GM12878 (cell line): ENCODE results near the gene MICAL3. TPM values are rescaled to one million over a fixed set of nuclear protein-coding genes. Genes with fewer than 3 reads are reported as not detected.

ENCODE experiments used
- ATAC-seq: fragments of 200-7000 bp; cut with Tn5 transposase; 3 replicates; pipeline ENCODE4 v1.9.1; 2020; ENCODE audit warnings: mild to moderate bottlenecking, moderate library complexity
- BruUV-seq: library from RNA; stranded (reverse); fragments of 400-500 nt; replicated peaks from 2 replicates; lab custom pipeline; 2021; lab: Mats Ljungman, UMichigan
- CTCF ChIA-PET: fragments of 300-600 bp; sonication (Branson Sonifier 250); formaldehyde crosslinking; extraction: SDS; loops from one replicate; lab custom pipeline; 2021; ENCODE audit warnings: inconsistent platforms; lab: Yijun Ruan, JAX
- POLR2A ChIA-PET: fragments of 350-600 bp; formaldehyde crosslinking; extraction: SDS; loops from one replicate; lab custom pipeline; 2021; ENCODE audit warnings: inconsistent platforms; lab: Charles Lee
- RAD21 ChIA-PET: fragments of 300-600 bp; sonication (Branson Sonifier 250); formaldehyde crosslinking; loops from one replicate; lab custom pipeline; 2023; ENCODE audit warnings: antibody characterized with exemption; ENCODE audit not compliant: unreplicated experiment; lab: Charles Lee
- SMC1A ChIA-PET: fragments of 300-600 bp; sonication (Branson Sonifier 250); formaldehyde crosslinking; loops from one replicate; lab custom pipeline; 2023; ENCODE audit not compliant: unreplicated experiment, uncharacterized antibody; lab: Charles Lee
- DNase-seq: peaks from one replicate; pipeline ENCODE4 v3.0.0-alpha.2; 2011; ENCODE audit warnings: low read depth, low spot score
- FAIRE-seq: peaks from 3 replicates; lab custom pipeline; 2011; peaks lifted over from hg19 to GRCh38; lab: Jason Lieb, UNC
- H2AFZ ChIP-seq: 2 replicates; pipeline ENCODE4 v1.6.0; 2011; ENCODE audit warnings: low read depth, low read length, control low read depth; ENCODE audit not compliant: control insufficient read depth
- H3K27ac ChIP-seq: 2 replicates; pipeline ENCODE4 v1.5.1; 2011; ENCODE audit warnings: control low read depth; ENCODE audit not compliant: control insufficient read depth, insufficient read depth
- H3K27me3 ChIP-seq, 2 experiments: replicated peaks in 1 of 2; 2 replicates each; pipeline versions ENCODE4 v1.6.0 to v1.6.1; 2011; ENCODE audit warnings: low read length in 1 of 2; ENCODE audit not compliant: control insufficient read depth in 2 of 2, insufficient read depth in 2 of 2
- H3K36me3 ChIP-seq, 2 experiments: 2 replicates each; pipeline ENCODE4 v1.5.1; 2011; ENCODE audit warnings: low read length in 1 of 2; ENCODE audit not compliant: control insufficient read depth in 2 of 2, insufficient read depth in 2 of 2
- H3K4me1 ChIP-seq: 2 replicates; pipeline ENCODE4 v1.6.1; 2011; ENCODE audit warnings: mild to moderate bottlenecking, low read length, moderate library complexity, mixed read lengths; ENCODE audit not compliant: control insufficient read depth, insufficient read depth
- H3K4me2 ChIP-seq: 2 replicates; pipeline ENCODE4 v1.6.0; 2011; ENCODE audit warnings: control low read depth; ENCODE audit not compliant: control insufficient read depth, insufficient read depth
- H3K4me3 ChIP-seq: fragments of 200-600 bp; sonication (generic); 2 replicates; pipeline ENCODE4 v1.5.1; 2016
- H3K79me2 ChIP-seq: 2 replicates; pipeline ENCODE4 v1.6.0; 2011; ENCODE audit warnings: low read length; ENCODE audit not compliant: control insufficient read depth, insufficient read depth
- H3K9ac ChIP-seq: 2 replicates; pipeline ENCODE4 v1.8.0; 2011; ENCODE audit warnings: low read length, control low read depth, mixed read lengths; ENCODE audit not compliant: control insufficient read depth, insufficient read depth
- H3K9me3 ChIP-seq: replicated peaks from 3 replicates; pipeline ENCODE4 v1.5.1; 2011; ENCODE audit warnings: mild to moderate bottlenecking, low read length; ENCODE audit not compliant: control insufficient read depth, insufficient read depth
- H4K20me1 ChIP-seq: 2 replicates; pipeline ENCODE4 v1.6.0; 2011; ENCODE audit not compliant: control insufficient read depth, insufficient read depth
- ASH2L ChIP-seq: fragments of 300-600, 200-600 bp; sonication (generic); IDR thresholded peaks from 2 replicates; pipeline ENCODE4 v1.6.1; 2017; ENCODE audit warnings: low read depth, mild to moderate bottlenecking, borderline replicate concordance
- HDGF ChIP-seq: fragments of 450-650 bp; IDR thresholded peaks from 2 replicates; pipeline ENCODE4 v1.6.1; 2016; ENCODE audit warnings: antibody characterized with exemption
- IKZF2 ChIP-seq, 2 experiments: fragments of 450-650 bp; IDR thresholded peaks; 2 replicates each; pipeline ENCODE4 v1.6.1; 2017; ENCODE audit warnings: mild to moderate bottlenecking in 2 of 2, moderate library complexity in 2 of 2
- NFYB ChIP-seq: IDR thresholded peaks from 2 replicates; pipeline ENCODE4 v1.6.1; 2011; ENCODE audit warnings: low read depth, mild to moderate bottlenecking, low read length, improper control_type of control experiment, moderate library complexity; ENCODE audit not compliant: insufficient read depth
- REST ChIP-seq: IDR thresholded peaks from 2 replicates; pipeline ENCODE4 v1.6.1; 2012; ENCODE audit warnings: mild to moderate bottlenecking, low read depth, low read length
- SIX5 ChIP-seq: IDR thresholded peaks from 2 replicates; pipeline ENCODE4 v1.6.1; 2011; ENCODE audit warnings: mild to moderate bottlenecking, low read depth, low read length, moderate library complexity; ENCODE audit not compliant: severe bottlenecking
- STAT1 ChIP-seq: fragments of 450-650 bp; conservative IDR thresholded peaks from 2 replicates; pipeline ENCODE4 v1.6.1; 2014; ENCODE audit warnings: antibody characterized with exemption, mild to moderate bottlenecking
- STAT3 ChIP-seq: IDR thresholded peaks from 2 replicates; pipeline ENCODE4 v1.6.1; 2011; ENCODE audit warnings: low read depth, low read length, improper control_type of control experiment
- ZNF24 ChIP-seq: fragments of 450-650 bp; IDR thresholded peaks from 2 replicates; pipeline ENCODE4 v1.6.1; 2017; ENCODE audit warnings: antibody characterized with exemption, mild to moderate bottlenecking
- ZNF622 ChIP-seq: fragments of 450-650 bp; IDR thresholded peaks from 2 replicates; pipeline ENCODE4 v1.6.1; 2017; ENCODE audit warnings: mild to moderate bottlenecking, inconsistent platforms
- WGBS: methylation state at CpG from one replicate; pipeline ENCODE4 v1.1.6; 2016; ENCODE audit warnings: low lambda C conversion rate; ENCODE audit not compliant: insufficient replicate concordance, insufficient coverage; ENCODE audit errors: missing lambda C conversion rate; 5-methylcytosine and 5-hydroxymethylcytosine counted together
- in situ Hi-C: fragments of 300-500 bp; cut with MboI; formaldehyde crosslinking; loops from 9 replicates; pipeline ENCODE4 v1.14.3; 2018; ENCODE audit warnings: mixed read lengths
- intact Hi-C: fragments of 100-400 bp; cut with micrococcal nuclease; formaldehyde crosslinking; loops from one replicate; pipeline ENCODE4 v1.14.2; 2022; ENCODE audit not compliant: unreplicated experiment
- polyA plus RNA-seq, 11 experiments: library from polyadenylated mRNA; depleted of rRNA in 4 of 11; unstranded in 6 of 11; stranded (reverse) in 5 of 11; fragments of >200 nt; fragmentation: Nextera tagmentation in 4 of 11; fragmentation: Illumina TruSeq in 1 of 11; extraction: Ambion mirVana in 4 of 11; extraction: Trizol in 1 of 11; gene quantifications; 1 replicate in 1 of 11; 2 replicates in 10 of 11; pipeline versions ENCODE4 v1.2.1 to v1.2.3, GENCODE V29; 2011 to 2016; ENCODE audit warnings: inconsistent platforms in 2 of 11, missing spikeins in 2 of 11, low read depth in 1 of 11
- total RNA-seq, 4 experiments: library from RNA; depleted of rRNA in 3 of 4; stranded (reverse); fragments of >200 nt in 3 of 4; fragmentation: Illumina TruSeq in 1 of 4; extraction: Trizol in 1 of 4; gene quantifications; 2 replicates each; pipeline versions ENCODE4 v1.2.1 to v1.2.3, GENCODE V29; 2013 to 2021

MICAL3 gene
- total and polyA plus RNA-seq, 10 of the 15 experiments (the other 5 are each of a cell fraction or from before 2014, with no cell fraction given): 2.6 to 92.2 (median 24.0) TPM

- TF ChIP-seq ZNF622: no peak
- TF ChIP-seq SIX5: no peak
- no peak for TF ChIP-seq STAT3
These were observed 176.8 kb downstream of the MICAL3 start (continued) for GRCh38 chr22:17847360-17848078.

GRCh38 chr22:17846326-17846992 is 177.9 kb downstream of the MICAL3 start:
- H3K4me2 ChIP-seq: no peak overlapping the region
- H3K9me3 ChIP-seq: no peaks in the 10 kb centered on the region
- FAIRE-seq: no peak
- H3K4me1 ChIP-seq: no peaks in the 10 kb centered on the region
- ATAC-seq: no peak
- BruUV-seq: no TSS peak
- ChIA-PET RAD21 (interaction anchor here (1.2 kb wide), 1 partner anchor 153 kb away, joined by 3 read pairs; no protein-coding TSS in a partner anchor), SMC1A (interaction anchor here (0.8 to 1.6 kb wide), 4 partner anchors 16 to 230 kb away, joined by 3 read pairs; no protein-coding TSS in a partner anchor), CTCF (interaction anchor here (1.6 kb wide), 1 partner anchor 16 kb away, joined by 4 read pairs; no protein-coding TSS in a partner anchor), POLR2A (no interaction called here)
- no peak for TF ChIP-seq ASH2L
- no peak for TF ChIP-seq NFYB
- TF ChIP-seq STAT1: no peak
- TF ChIP-seq REST: no peak
- TF ChIP-seq IKZF2 (IDR thresholded peaks at IDR 0.05): no peak
- TF ChIP-seq HDGF: no peak
- no peak for TF ChIP-seq ZNF24
- no peak overlapping the region for H3K9ac ChIP-seq
- 71% methylated on average over 13 of the region's 13 CpGs for WGBS
- H3K36me3 ChIP-seq: peaks cover 5 to 6% of the 10 kb centered on the region in 2 experiments; a peak in 3 of 4 replicates
- no peak for DNase-seq
- no peaks in the 10 kb centered on the region for H3K79me2 ChIP-seq
- H3K4me3 ChIP-seq: no peak overlapping the region
- no peak overlapping the region for H3K27ac ChIP-seq
- intact Hi-C loops (no loop called here), in situ Hi-C loops (no loop called here)
- peaks cover 3% of the 10 kb centered on the region; the same call in 1 of the 2 replicates for H4K20me1 ChIP-seq
- no peaks in the 10 kb centered on the region for H3K27me3 ChIP-seq
- H2AFZ ChIP-seq: no peak overlapping the region
